AG08396 (cell line): Measurements from ENCODE around the gene RTN4R.
"Not testable (repeated sequence)": the region's sequence is repeated elsewhere in the genome, so short reads cannot be mapped to it uniquely, and the experiment has no call there.

ENCODE experiments used
- DNase-seq: peaks from one replicate; pipeline ENCODE4 v3.0.0; 2012; ENCODE audit warnings: low spot score, mixed read lengths

The RTN4R gene

GRCh38 chr22:20286784-20287423 lies 18.8 kb upstream of the RTN4R start:
- DNase-seq, result not testable (repeated sequence)

DNA sequence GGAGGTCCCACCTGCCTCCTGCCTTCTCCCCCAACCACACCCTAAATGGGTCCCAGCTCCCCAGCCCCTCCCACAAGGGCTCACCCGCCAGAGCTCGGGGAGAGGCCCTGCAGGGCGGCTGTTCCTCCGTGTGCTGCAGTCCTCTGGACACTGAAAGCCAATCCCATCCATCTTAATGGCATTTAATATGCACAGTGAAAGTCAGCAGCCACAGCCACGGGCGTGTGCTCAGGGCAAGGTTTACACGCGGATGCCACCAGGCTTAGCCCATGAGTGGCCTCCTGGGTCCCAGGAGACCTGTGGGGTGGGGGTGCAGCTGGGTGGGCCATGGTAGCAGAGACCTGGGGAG lies 18.2 kb upstream of the RTN4R start:
- DNase-seq, result not testable (repeated sequence)

DNA sequence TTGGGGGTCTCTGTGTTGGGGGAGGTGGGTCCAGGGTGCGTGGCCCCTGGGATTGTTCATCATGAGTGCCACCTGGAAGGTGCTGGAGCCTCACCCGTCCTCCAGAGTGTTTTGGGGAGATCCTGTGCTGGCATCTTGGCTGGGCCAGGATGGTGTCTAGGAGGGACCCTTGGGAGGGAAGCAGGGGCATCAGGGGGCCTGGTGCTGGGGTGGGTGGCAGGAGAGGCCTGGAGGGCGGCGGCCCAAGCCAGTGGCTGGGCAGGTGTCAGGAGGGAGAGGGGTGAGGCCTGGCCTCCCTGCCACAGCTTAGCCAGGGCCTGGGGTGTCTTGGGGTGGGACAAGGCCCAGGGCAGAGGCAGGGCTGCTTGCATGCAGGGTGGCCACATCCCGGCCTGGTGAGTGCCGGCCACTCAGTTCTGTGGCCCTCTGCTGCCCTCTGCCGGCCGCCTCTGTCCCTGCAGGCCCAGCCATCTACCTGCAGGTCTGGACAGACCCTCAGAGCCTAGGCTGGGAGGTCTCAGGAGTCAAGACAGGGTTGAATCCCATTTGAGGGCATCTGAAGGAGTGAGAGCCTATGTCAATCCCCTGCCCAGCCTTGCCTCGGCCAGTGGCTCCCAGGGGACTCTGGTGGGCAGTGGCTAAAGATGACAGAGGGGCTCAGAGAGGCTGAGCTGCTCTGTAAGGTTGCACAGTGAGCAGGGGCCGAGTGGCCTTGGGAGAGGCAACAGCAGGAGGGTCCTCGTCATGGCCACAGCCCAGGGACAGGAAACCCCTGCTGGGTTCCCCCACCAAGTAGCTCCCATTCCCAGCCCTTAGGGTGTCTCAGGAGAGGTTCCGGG lies 17.6 kb upstream of the RTN4R start:
- DNase-seq, result peak; percentile 69

DNA sequence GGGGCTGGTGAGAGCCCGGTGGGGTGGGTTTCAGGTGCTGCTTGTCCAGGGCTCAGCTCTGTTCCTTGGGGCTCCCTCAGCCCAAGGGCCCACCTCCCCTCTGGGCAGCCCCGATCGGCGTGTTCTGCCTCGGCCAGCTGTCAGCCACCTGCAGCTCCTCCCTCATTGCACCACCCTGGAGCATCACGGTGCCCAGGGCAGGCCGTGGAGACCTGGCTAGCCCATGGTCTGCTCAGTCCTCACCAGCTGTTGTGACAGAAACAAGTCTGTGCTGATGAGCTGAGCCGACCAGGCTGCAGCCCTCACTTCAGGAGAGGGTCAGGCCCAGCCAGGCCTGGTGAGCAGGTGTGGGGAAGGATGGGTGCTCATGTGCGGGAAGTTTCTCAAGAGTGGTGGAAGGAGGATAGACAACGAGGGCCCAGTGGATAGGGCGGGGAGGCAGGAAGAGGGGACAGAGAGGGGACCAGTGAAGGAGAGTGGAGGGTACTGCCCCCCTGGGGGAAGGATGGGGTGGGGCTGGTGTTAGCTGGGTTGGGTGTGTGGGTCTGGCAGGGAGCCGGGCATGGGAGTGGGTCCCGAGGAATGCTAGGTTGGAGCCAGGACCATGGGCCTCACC lies 16.5 kb upstream of the RTN4R start:
- no peak for DNase-seq

DNA sequence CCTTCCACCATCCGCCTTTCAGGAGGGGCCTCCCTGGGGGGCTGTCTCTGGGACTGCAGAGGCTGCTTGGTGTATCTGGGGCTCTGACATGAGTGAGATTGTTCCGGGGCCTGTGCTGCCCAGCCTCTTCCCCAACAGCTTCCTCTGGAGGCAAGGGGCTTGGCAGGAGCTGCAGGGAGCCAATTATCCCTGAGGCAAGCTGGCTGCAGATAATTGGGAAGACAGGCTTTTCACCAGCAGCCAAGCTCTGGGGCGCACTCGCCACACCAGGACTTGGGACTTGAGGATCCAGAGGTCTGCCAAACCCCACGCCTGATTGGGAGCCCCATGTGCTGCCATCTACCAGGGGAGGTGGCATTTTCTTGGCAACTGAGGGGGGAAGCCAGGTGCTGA lies 15.6 kb upstream of the RTN4R start:
- no peak for DNase-seq

- no peak for DNase-seq
Observed at GRCh38 chr22:20282901-20283673, 15.0 kb upstream of the RTN4R start.

- DNase-seq, result no peak
Observed at GRCh38 chr22:20281891-20282290, 13.8 kb upstream of the RTN4R start.

GRCh38 chr22:20281473-20281872 lies 13.4 kb upstream of the RTN4R start:
- DNase-seq, result not testable (repeated sequence)

GRCh38 chr22:20280866-20281265 lies 12.7 kb upstream of the RTN4R start:
- DNase-seq, result no peak

- DNase-seq, result not testable (repeated sequence)
Observed at GRCh38 chr22:20280163-20280562, 12.0 kb upstream of the RTN4R start.

GRCh38 chr22:20279662-20280134 lies 11.6 kb upstream of the RTN4R start:
- no peak for DNase-seq

DNA sequence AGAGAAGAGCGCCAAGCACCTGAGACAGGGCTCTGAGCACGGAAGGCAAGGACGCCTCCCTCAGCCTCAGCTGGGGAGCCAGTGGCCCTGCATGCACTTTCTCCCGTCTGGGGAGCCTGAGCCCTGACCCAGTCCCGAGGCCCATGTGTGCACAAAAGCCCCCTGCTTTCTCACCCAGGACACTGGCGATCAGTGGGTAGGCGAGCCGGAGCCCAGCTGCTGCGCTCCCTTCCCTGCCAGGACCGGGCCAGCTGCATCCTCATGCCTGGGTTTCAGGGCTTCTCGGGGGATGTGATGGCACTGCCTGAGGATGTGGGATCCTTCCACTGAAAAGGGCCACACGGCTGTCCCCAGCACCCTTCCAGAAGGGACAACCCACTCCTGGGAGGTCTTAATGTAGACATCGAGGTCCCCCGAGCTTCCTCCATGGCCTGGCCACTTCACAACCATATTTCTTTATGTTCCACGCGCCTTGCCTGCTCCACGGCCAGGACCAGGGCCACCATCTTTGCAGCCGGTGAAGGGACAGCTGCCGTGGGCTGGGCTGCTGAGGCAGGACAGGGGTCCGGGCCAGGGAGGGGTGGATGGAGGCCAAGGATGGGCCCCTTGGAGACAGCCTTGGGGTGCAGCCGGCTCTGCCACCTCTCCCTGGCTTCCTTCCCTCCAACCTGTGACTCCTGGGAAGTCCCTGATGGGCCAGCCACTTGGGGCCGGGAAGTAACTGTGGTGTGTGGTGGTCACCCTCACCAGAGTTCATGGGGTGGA lies 10.8 kb upstream of the RTN4R start:
- not testable (repeated sequence) for DNase-seq

DNA sequence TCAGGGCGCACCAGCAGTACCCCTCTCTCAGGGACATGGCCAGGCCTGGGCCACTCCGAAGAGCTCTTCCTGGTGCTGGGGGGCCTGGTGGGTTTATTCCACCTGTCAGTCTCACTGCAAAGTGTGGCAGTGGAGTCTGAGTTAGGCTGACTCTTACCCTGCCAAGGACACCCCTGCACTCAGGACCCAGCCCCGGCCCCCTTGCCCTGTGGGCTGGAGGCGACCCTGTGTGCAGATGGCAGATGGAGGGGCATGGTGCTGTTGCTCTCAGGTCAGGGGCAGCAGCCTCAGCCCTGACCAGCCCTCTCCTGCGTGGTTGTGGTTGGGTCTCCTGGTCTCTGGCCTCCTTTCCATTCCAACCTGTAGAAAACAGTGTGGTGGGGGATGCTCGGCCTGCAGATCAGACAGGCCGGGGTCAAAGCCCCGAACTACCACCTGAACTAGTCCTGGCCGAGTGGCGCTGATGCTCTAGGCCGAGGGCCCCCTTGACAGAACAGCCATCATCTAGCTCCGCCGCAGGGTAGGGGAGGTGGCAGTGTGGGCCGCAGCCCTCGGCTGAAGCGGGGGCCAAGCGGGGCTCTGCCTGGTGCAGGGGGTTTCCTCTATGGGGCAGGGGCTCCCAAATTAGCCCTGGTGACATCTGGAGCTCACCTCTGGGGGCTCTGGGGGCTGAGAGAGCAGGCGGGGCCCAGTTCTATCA lies 10.0 kb upstream of the RTN4R start:
- DNase-seq, result not testable (repeated sequence)

GRCh38 chr22:20276468-20276867 lies 8.3 kb upstream of the RTN4R start:
- DNase-seq, result no peak

DNA sequence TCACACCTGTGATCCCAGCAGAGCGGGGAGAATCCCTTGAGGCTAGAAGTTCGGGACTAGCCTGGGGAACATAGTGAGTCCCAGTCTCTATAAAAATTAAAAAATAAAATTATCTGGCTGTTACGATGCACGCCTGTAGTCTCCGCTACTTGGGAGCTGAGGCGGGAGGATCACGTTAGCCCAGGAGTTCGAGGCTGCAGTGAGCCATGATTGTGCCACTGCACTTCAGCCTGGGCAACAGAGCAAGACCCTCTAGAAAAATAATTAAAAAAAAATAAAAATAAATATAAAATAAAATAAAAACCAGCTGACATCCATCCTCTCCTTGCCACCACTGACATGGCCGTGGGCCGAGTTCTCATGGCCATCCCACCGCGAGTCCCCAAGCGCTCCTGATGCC lies 7.7 kb upstream of the RTN4R start:
- no peak for DNase-seq

DNA sequence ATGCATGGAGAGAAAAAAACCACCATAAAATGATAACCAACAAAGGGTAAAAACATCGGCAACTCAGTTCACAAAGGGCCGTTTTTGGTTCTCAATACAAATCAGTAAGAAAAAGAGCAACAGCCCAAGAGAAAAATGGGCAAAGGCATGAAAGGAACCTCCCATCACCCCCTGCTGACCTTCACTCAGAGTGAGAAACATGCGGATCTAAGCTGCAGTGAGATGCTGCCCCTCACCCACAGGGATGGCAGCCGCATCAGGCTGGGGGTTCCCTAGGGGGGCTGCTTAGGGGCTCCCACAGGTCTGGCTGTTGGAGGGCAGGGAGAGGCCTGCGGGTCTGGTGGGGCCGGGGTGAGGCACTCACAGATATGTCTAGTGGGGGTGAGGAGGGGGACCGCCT lies 7.2 kb upstream of the RTN4R start:
- not testable (repeated sequence) for DNase-seq

GRCh38 chr22:20274374-20274773 lies 6.3 kb upstream of the RTN4R start:
- DNase-seq, result not testable (repeated sequence)

DNA sequence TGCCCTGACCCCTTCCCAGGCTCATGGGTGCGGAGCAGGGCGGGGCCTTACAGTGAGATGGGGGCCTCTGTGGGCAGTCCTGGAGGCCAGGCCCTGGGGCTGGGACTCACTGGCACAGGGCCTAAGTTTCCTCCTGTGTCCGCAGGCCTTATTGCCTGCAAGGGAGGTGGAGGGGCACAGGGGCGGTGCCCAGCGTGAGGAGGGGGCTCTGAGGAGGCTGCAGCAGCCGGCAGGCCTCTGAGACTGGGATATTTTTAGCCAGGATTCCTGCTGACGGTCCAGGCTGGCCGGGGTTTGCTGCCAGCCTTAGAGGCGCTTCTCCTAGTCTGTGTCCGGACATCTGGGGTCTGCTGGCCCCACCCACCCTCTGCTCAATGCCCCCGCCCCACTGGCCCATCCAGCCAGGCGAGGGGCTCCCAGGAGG lies 5.7 kb upstream of the RTN4R start:
- DNase-seq, result no peak

- no peak for DNase-seq
Observed at GRCh38 chr22:20272700-20273099, 4.6 kb upstream of the RTN4R start.

GRCh38 chr22:20272174-20272573 lies 4.1 kb upstream of the RTN4R start:
- no peak for DNase-seq
